A673 (cell line): Measurements from ENCODE around the gene CMIP.

Experiments
- CTCF ChIP-seq: fragments of 300-800, 200-600 bp; sonication (generic); conservative IDR thresholded peaks from 2 replicates; pipeline ENCODE4 v1.5.1; 2017; ENCODE audit warnings: low read depth, mild to moderate bottlenecking, antibody characterized with exemption, low read length, moderate library complexity, mixed read lengths
- EZH2 ChIP-seq: fragments of 200-600 bp; sonication (generic); IDR thresholded peaks from 2 replicates; pipeline ENCODE4 v1.6.1; 2017; ENCODE audit warnings: borderline replicate concordance, low read depth, mild to moderate bottlenecking, mixed read lengths, antibody characterized with exemption, low read length; ENCODE audit not compliant: poor library complexity, severe bottlenecking

GRCh38 chr16:81532491-81533174 lies 88.0 kb downstream of the CMIP start:
- TF ChIP-seq CTCF (no peak), EZH2 (no peak)
